T-helper 1 cell treated with Interleukin-12 subunit alpha and Interleukin-12 subunit beta and Interleukin-4 antibody, amounts not matched to agents 30 ng/mL and 1 ng/mL, for 36 hours (primary cell): ENCODE measurements around the gene AVP. TPM values are rescaled to one million over a fixed set of nuclear protein-coding genes. Genes with fewer than 3 reads are reported as not detected.

ENCODE experiments used
- intact Hi-C: fragments of 100-400 bp; cut with micrococcal nuclease; formaldehyde crosslinking; loops from one replicate; pipeline ENCODE4 v1.15.1; 2024
- total RNA-seq: library from RNA; stranded (reverse); gene quantifications from 2 replicates; pipeline ENCODE4 v1.2.3, GENCODE V29; 2022

Gene AVP
- total RNA-seq, 1 donor from 2014 or later = not detected

GRCh38 chr20:3051385-3052019 is 33.0 kb downstream of the AVP start:
- intact Hi-C loops = no loop called here

GRCh38 chr20:3047486-3048419 is 36.8 kb downstream of the AVP start:
- intact Hi-C loops = loop anchor here (2.0 to 5.0 kb wide), 2 partner anchors 109 to 425 kb away; partner anchors contain the start of gene ATRN

GRCh38 chr20:3046677-3047462 is 37.7 kb downstream of the AVP start:
- intact Hi-C loops = loop anchor here (2.0 to 5.0 kb wide), 2 partner anchors 110 to 425 kb away; partner anchors contain the start of gene ATRN

- intact Hi-C loops = loop anchor here (1.0 to 5.0 kb wide), 7 partner anchors 111 to 426 kb away; partner anchors contain the start of genes ATRN, DDRGK1, LZTS3 and PTPRA
Measured at GRCh38 chr20:3045816-3046676, 38.5 kb downstream of the AVP start, which contains the start of gene MRPS26. MRPS26 (plus strand) TSS chr20:3046052; CDS start chr20:3046069, 17 bp downstream.

- intact Hi-C loops = loop anchor here (1.0 to 5.0 kb wide), 6 partner anchors 128 to 427 kb away; partner anchors contain the start of genes ATRN, DDRGK1, LZTS3 and PTPRA
Measured at GRCh38 chr20:3045042-3045815, 39.3 kb downstream of the AVP start.

GRCh38 chr20:3044336-3044965 is 40.1 kb downstream of the AVP start:
- intact Hi-C loops = loop anchor here (2.0 kb wide), 1 partner anchor 128 kb away; the partner anchor contains the start of gene LZTS3

- intact Hi-C loops = no loop called here
Measured at GRCh38 chr20:3043322-3043721, 41.2 kb downstream of the AVP start, which contains the start of gene GNRH2. GNRH2 (plus strand) TSS chr20:3043622; CDS start chr20:3044415, 793 bp downstream.

- intact Hi-C loops = no loop called here
Measured at GRCh38 chr20:3042625-3043024, 41.9 kb downstream of the AVP start.

- intact Hi-C loops = no loop called here
Measured at GRCh38 chr20:3041854-3042409, 42.6 kb downstream of the AVP start.

GRCh38 chr20:3040086-3040485 is 44.4 kb downstream of the AVP start:
- intact Hi-C loops = no loop called here

GRCh38 chr20:3039426-3039825 is 45.1 kb downstream of the AVP start:
- intact Hi-C loops = no loop called here

GRCh38 chr20:3038454-3038853 is 46.1 kb downstream of the AVP start:
- intact Hi-C loops = no loop called here

GRCh38 chr20:3037654-3038053 is 46.9 kb downstream of the AVP start:
- intact Hi-C loops = no loop called here

GRCh38 chr20:3032624-3033023 is 51.9 kb downstream of the AVP start:
- intact Hi-C loops = no loop called here
